ENCODE results near the gene PIK3CG.

PIK3CG gene

GRCh38 chr7:106858618-106859532 lies 6.2 kb upstream of the PIK3CG start:
- DNase-seq = no peak

DNA sequence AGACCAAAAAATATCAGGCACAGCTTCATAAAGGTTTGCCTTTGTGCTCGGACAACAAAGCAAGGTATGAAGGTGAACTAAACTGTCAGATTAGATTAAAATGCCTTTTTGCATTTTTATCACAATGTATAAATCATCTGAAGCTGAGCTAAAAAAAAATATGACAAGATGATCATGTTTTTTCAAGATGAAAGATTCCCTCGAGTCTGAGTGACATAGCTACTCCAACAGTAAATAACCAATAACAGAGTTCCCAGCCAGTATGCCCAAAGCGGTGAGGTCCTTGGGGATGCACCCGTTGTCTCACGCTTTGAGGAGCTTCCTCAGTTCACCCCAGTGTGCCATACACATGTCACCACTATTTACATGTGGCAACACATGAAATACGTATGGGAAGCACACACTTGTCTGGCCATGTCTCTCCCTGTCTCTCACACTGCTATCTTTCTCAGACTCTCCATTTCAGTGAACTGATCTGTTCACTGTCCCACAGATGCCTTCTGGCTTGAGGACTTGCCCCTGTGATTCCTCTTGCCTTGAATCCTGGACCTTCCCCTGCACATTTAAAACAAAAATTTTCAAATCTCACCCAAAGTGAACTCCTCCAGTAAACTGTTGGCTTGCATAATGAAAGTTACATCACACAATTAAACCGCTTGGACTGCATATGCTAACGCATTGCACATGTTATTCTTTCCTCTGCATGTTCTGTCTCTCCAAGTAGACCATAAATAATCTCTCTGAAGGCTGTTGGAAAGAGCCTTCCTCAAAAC lies 2.6 kb upstream of the PIK3CG start:
- DNase-seq = no peak

- no peak for DNase-seq
Observed at GRCh38 chr7:106863274-106863997, 1.6 kb upstream of the PIK3CG start.

GRCh38 chr7:106864298-106865081 lies 592 bp upstream of the PIK3CG start:
- DNase-seq = no peak

DNA sequence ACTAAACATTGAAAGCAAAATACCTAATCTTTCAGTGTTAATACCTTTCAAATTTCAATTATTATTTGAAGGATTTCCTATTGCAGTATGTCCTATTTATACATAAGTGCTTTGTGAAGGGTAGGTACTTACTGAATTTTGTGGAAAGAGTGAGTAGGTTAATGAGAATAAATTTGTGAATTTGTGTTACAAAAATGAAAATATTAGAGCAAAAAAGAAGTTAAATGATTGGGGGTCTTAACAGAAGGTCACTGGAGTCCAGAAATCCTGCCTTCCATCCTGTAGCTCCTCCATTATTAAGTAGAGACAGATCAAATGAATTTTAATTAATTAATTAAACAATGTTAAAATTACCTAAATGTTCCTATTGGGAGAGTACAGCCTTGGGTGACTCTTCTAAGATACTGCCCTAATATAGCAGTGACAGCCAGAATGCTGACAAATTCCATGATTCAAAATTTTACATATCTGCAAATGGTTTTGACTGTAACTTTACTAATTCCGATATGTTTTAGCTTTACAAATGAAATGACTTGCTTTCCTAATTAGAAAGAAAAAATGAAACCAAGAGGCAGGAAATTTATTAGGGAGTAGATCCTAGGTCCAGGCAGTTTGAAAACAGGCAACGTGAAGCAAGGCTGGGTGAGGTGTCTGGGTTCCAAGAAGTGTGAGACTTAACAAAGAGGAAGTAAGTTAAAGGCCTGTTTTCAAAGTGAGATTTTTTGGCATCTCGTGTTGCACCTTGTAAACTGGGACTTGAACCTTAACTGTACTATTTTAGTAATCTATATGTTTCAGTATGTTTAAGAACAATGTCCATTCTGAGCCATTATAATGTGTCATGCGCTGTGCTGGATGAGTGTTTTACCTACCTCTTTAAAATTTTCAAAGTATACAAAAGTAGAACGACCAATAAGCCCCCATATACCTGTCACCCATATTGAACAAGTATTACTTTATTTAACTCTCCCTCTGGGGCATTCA lies 1.5 kb downstream of the PIK3CG start:
- DNase-seq = no peak

DNA sequence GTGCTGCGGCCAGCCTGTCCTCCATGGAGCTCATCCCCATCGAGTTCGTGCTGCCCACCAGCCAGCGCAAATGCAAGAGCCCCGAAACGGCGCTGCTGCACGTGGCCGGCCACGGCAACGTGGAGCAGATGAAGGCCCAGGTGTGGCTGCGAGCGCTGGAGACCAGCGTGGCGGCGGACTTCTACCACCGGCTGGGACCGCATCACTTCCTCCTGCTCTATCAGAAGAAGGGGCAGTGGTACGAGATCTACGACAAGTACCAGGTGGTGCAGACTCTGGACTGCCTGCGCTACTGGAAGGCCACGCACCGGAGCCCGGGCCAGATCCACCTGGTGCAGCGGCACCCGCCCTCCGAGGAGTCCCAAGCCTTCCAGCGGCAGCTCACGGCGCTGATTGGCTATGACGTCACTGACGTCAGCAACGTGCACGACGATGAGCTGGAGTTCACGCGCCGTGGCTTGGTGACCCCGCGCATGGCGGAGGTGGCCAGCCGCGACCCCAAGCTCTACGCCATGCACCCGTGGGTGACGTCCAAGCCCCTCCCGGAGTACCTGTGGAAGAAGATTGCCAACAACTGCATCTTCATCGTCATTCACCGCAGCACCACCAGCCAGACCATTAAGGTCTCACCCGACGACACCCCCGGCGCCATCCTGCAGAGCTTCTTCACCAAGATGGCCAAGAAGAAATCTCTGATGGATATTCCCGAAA lies 2.7 kb downstream of the PIK3CG start:
- no peak for DNase-seq

- no peak for DNase-seq
Observed at GRCh38 chr7:106868364-106868763, 3.3 kb downstream of the PIK3CG start.

DNA sequence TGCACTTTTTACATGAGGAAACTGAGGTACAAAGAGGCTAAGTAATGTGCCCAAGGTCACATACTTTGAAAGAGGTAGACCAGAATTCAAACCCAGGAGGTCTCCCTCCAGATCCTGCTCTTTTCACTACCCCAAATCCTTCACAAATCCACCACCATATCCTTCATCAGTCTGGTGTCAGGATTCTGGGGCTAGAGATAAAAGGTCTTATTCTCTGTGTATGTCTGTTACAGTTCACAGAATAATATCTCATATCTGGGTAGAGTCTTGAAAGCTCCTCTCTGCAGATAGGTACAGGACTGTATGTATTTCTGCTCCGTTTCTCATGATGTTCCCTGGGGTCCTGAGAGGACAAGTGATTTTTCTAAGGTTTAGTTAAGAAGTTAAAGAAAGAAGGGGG lies 4.9 kb downstream of the PIK3CG start:
- no peak for DNase-seq

- no peak for DNase-seq
Observed at GRCh38 chr7:106870528-106870927, 5.4 kb downstream of the PIK3CG start.

GRCh38 chr7:106870983-106871410 lies 5.9 kb downstream of the PIK3CG start:
- DNase-seq = no peak

GRCh38 chr7:106871793-106872571 lies 6.9 kb downstream of the PIK3CG start:
- no peak for DNase-seq

DNA sequence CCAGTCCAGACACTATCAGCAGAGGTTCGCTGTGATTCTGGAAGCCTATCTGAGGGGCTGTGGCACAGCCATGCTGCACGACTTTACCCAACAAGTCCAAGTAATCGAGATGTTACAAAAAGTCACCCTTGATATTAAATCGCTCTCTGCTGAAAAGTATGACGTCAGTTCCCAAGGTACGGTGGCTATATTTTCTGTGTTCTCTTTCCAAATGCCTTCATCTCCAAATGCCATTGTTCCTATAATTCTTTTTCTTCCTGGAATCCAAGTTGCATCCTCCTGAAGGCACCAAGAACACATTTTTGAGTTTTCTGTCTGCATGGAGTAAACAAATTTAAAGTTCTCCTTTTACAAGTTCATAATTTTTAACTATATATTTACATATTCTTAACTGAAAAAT lies 7.7 kb downstream of the PIK3CG start:
- DNase-seq = no peak

DNA sequence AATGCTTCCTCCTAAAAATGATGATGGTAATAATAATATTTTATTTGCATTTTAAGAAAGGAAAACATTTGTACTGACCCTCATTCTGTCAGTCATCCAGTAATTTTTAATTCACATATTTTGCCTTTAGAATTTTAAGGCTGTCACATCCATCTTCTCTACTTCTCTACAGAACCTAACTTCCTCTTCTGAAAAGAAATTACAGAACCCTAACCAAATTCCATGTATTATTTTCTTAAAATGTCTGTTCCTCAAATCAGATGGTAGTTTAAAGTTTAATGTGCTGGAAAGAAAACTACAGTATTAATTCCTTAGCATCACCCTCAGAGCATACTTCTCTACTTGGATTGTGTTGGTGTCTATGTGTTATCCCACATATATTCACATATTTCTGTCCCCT lies 9.0 kb downstream of the PIK3CG start:
- DNase-seq = no peak

DNA sequence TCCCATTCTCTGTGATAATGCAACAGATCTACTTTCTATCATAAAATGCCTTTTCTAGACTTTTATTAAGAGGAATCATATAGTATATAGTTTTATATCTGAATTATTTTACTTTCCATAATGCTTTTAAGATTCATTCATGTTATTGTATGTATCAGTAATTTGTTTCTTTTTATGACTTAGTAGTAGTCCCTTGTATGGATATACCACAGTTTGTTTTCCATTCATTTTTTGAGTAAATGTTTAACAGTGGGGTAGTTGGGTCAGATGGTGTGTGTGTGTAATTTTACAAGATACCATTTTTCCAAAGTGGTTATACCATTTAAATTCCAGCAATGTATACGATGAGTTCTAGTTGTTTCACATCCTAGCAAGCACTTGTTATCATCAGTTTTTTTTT lies 10.4 kb downstream of the PIK3CG start:
- DNase-seq = no peak

- DNase-seq = no peak
Observed at GRCh38 chr7:106878748-106879439, 13.8 kb downstream of the PIK3CG start.

- no peak for DNase-seq
Observed at GRCh38 chr7:106881984-106882383, 16.9 kb downstream of the PIK3CG start.

- no peak for DNase-seq
Observed at GRCh38 chr7:106883456-106884026, 18.5 kb downstream of the PIK3CG start.

GRCh38 chr7:106885652-106886051 lies 20.6 kb downstream of the PIK3CG start:
- no peak for DNase-seq

DNA sequence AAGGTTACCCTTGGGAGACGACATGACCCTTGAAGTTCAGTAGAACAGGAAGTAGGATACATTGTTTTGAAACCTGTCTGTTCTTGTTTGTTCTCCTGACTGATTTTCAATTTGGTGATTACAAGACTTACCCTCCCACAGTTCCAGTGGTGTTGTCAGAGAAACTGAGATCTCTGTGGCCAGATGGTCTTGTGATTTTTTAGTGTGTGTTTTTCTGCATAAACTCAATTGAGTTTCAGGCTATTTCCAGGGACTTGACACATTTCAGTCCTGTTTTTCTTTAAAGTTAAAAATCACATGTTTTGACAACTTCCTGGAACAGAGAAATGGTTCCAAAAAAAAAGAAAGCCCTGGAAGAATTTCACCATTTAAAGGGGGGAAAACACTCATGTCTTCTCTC lies 22.3 kb downstream of the PIK3CG start:
- no peak for DNase-seq

Data from effector CD4-positive, alpha-beta T cell (primary cell).